Neuron (in vitro differentiated cells): ENCODE measurements around the gene TRIM14.

Experiments
- H2AFZ ChIP-seq: one replicate; pipeline ENCODE4 v1.6.1; 2013; ENCODE audit warnings: low read depth, mild to moderate bottlenecking, inconsistent platforms, low read length, moderate library complexity
- H3K27me3 ChIP-seq: one replicate; pipeline ENCODE4 v1.6.1; 2013; ENCODE audit warnings: low read length; ENCODE audit not compliant: insufficient read depth
- H3K36me3 ChIP-seq: one replicate; pipeline ENCODE4 v1.6.1; 2013; ENCODE audit warnings: low read length; ENCODE audit not compliant: insufficient read depth
- H3K4me1 ChIP-seq: one replicate; pipeline ENCODE4 v1.6.1; 2013; ENCODE audit warnings: low read length; ENCODE audit not compliant: insufficient read depth
- H3K4me3 ChIP-seq: 2 replicates; pipeline ENCODE4 v1.5.1; 2013; ENCODE audit warnings: mild to moderate bottlenecking, low read length, moderate library complexity
- H3K9me3 ChIP-seq: one replicate; pipeline ENCODE4 v1.6.1; 2013; ENCODE audit warnings: low read length

TRIM14 gene

GRCh38 chr9:98118640-98119601 is at the start of gene TRIM14:
TRIM14 (minus strand) TSS chr9:98119222; CDS start chr9:98119188, 34 bp downstream.
- Histone ChIP-seq H3K4me1 (peaks cover 4% of the 10 kb centered on the region), H3K4me3 (peak within 1 kb of the TSS; percentile 39), H3K36me3 (no peaks in the 10 kb centered on the region), H3K27me3 (peaks cover 41% of the 10 kb centered on the region), H2AFZ (peak within 1 kb of the TSS; percentile 86), H3K9me3 (no peaks in the 10 kb centered on the region)

GRCh38 chr9:98168153-98168780 is 49.2 kb upstream of the TRIM14 start:
- no peak overlapping the region for H2AFZ ChIP-seq
- H3K4me3 ChIP-seq = no peak overlapping the region
- H3K4me1 ChIP-seq = no peaks in the 10 kb centered on the region
- H3K27me3 ChIP-seq = peaks cover 36% of the 10 kb centered on the region
- no peaks in the 10 kb centered on the region for H3K36me3 ChIP-seq
- no peaks in the 10 kb centered on the region for H3K9me3 ChIP-seq

- Histone ChIP-seq H3K4me3 (no peak overlapping the region), H3K4me1 (no peaks in the 10 kb centered on the region), H2AFZ (no peak overlapping the region), H3K9me3 (no peaks in the 10 kb centered on the region), H3K27me3 (peaks cover 23% of the 10 kb centered on the region), H3K36me3 (no peaks in the 10 kb centered on the region)
Measured at GRCh38 chr9:98164912-98165311, 45.9 kb upstream of the TRIM14 start.

- H3K36me3 ChIP-seq = no peaks in the 10 kb centered on the region
- H3K4me3 ChIP-seq = no peak overlapping the region
- no peaks in the 10 kb centered on the region for H3K4me1 ChIP-seq
- H3K9me3 ChIP-seq = no peaks in the 10 kb centered on the region
- H3K27me3 ChIP-seq = peaks cover 3% of the 10 kb centered on the region
- H2AFZ ChIP-seq = no peak overlapping the region
Measured at GRCh38 chr9:98162613-98163012, 43.6 kb upstream of the TRIM14 start.

GRCh38 chr9:98161851-98162250 is 42.8 kb upstream of the TRIM14 start:
- H3K36me3 ChIP-seq = no peaks in the 10 kb centered on the region
- H3K4me1 ChIP-seq = no peaks in the 10 kb centered on the region
- no peaks in the 10 kb centered on the region for H3K9me3 ChIP-seq
- H2AFZ ChIP-seq = no peak overlapping the region
- no peak overlapping the region for H3K4me3 ChIP-seq
- peaks cover 3% of the 10 kb centered on the region for H3K27me3 ChIP-seq

GRCh38 chr9:98159790-98160189 is 40.8 kb upstream of the TRIM14 start:
- H3K36me3 ChIP-seq = no peaks in the 10 kb centered on the region
- H3K27me3 ChIP-seq = no peaks in the 10 kb centered on the region
- no peaks in the 10 kb centered on the region for H3K9me3 ChIP-seq
- H3K4me3 ChIP-seq = no peak overlapping the region
- no peaks in the 10 kb centered on the region for H3K4me1 ChIP-seq
- H2AFZ ChIP-seq = no peak overlapping the region

GRCh38 chr9:98159301-98159700 is 40.3 kb upstream of the TRIM14 start:
- no peak overlapping the region for H2AFZ ChIP-seq
- no peak overlapping the region for H3K4me3 ChIP-seq
- no peaks in the 10 kb centered on the region for H3K4me1 ChIP-seq
- no peaks in the 10 kb centered on the region for H3K27me3 ChIP-seq
- H3K9me3 ChIP-seq = no peaks in the 10 kb centered on the region
- no peaks in the 10 kb centered on the region for H3K36me3 ChIP-seq

- Histone ChIP-seq H2AFZ (no peak overlapping the region), H3K4me3 (no peak overlapping the region), H3K36me3 (no peaks in the 10 kb centered on the region), H3K27me3 (no peaks in the 10 kb centered on the region), H3K9me3 (no peaks in the 10 kb centered on the region), H3K4me1 (no peaks in the 10 kb centered on the region)
Measured at GRCh38 chr9:98158071-98158831, 39.2 kb upstream of the TRIM14 start.

- no peaks in the 10 kb centered on the region for H3K27me3 ChIP-seq
- no peak overlapping the region for H3K4me3 ChIP-seq
- H3K4me1 ChIP-seq = no peaks in the 10 kb centered on the region
- no peaks in the 10 kb centered on the region for H3K9me3 ChIP-seq
- H2AFZ ChIP-seq = no peak overlapping the region
- no peaks in the 10 kb centered on the region for H3K36me3 ChIP-seq
Measured at GRCh38 chr9:98157372-98157771, 38.4 kb upstream of the TRIM14 start.

GRCh38 chr9:98154678-98155077 is 35.7 kb upstream of the TRIM14 start:
- Histone ChIP-seq H3K4me1 (no peaks in the 10 kb centered on the region), H2AFZ (no peak overlapping the region), H3K36me3 (no peaks in the 10 kb centered on the region), H3K4me3 (no peak overlapping the region), H3K27me3 (no peaks in the 10 kb centered on the region), H3K9me3 (no peaks in the 10 kb centered on the region)

GRCh38 chr9:98152526-98152925 is 33.5 kb upstream of the TRIM14 start:
- Histone ChIP-seq H3K4me1 (no peaks in the 10 kb centered on the region), H3K9me3 (no peaks in the 10 kb centered on the region), H3K27me3 (peaks cover 3% of the 10 kb centered on the region), H3K4me3 (no peak overlapping the region), H2AFZ (no peak overlapping the region), H3K36me3 (no peaks in the 10 kb centered on the region)

GRCh38 chr9:98150721-98151120 is 31.7 kb upstream of the TRIM14 start:
- Histone ChIP-seq H2AFZ (no peak overlapping the region), H3K4me1 (peaks cover 2% of the 10 kb centered on the region), H3K36me3 (no peaks in the 10 kb centered on the region), H3K27me3 (peaks cover 3% of the 10 kb centered on the region), H3K9me3 (no peaks in the 10 kb centered on the region), H3K4me3 (no peak overlapping the region)

GRCh38 chr9:98150164-98150563 is 31.1 kb upstream of the TRIM14 start:
- no peak overlapping the region for H2AFZ ChIP-seq
- H3K4me3 ChIP-seq = no peak overlapping the region
- no peaks in the 10 kb centered on the region for H3K36me3 ChIP-seq
- H3K4me1 ChIP-seq = peaks cover 2% of the 10 kb centered on the region
- H3K27me3 ChIP-seq = peaks cover 3% of the 10 kb centered on the region
- H3K9me3 ChIP-seq = no peaks in the 10 kb centered on the region
